HepG2 (cell line): Measurements from ENCODE around the gene YIPF4. TPM values are rescaled to one million over a fixed set of nuclear protein-coding genes. Genes with fewer than 3 reads are reported as not detected.

Source experiments
- ADNP ChIP-seq: sonication (generic); formaldehyde crosslinking; IDR thresholded peaks from 2 replicates; pipeline ENCODE4 v1.4.0; 2020; ENCODE audit warnings: missing genetic modification reagents
- CBFB ChIP-seq: sonication (generic); formaldehyde crosslinking; IDR thresholded peaks from 2 replicates; pipeline ENCODE4 v1.4.0; 2020; ENCODE audit warnings: missing genetic modification reagents
- DNMT3B ChIP-seq: conservative IDR thresholded peaks from 2 replicates; pipeline ENCODE4 v1.6.1; 2016; ENCODE audit warnings: missing biosample characterization, control low read depth
- KLF13 ChIP-seq: sonication (generic); formaldehyde crosslinking; IDR thresholded peaks from 2 replicates; pipeline ENCODE4 v1.4.0; 2020; ENCODE audit warnings: mild to moderate bottlenecking, missing genetic modification reagents
- MIER3 ChIP-seq: IDR thresholded peaks from 2 replicates; pipeline ENCODE4 v1.6.1; 2016; ENCODE audit warnings: missing compliant biosample characterization, borderline replicate concordance
- MTA3 ChIP-seq: sonication (generic); formaldehyde crosslinking; IDR thresholded peaks from 2 replicates; pipeline ENCODE4 v1.4.0; 2020; ENCODE audit warnings: missing genetic modification reagents
- NKX3-1 ChIP-seq: sonication (generic); formaldehyde crosslinking; IDR thresholded peaks from 2 replicates; pipeline ENCODE4 v1.5.0; 2020; ENCODE audit warnings: missing genetic modification reagents
- PITX1 ChIP-seq: sonication (generic); formaldehyde crosslinking; IDR thresholded peaks from 2 replicates; pipeline ENCODE4 v1.5.1; 2020; ENCODE audit warnings: mild to moderate bottlenecking, missing genetic modification reagents
- POGZ ChIP-seq: sonication (generic); formaldehyde crosslinking; IDR thresholded peaks from 2 replicates; pipeline ENCODE4 v1.4.0; 2020; ENCODE audit warnings: mild to moderate bottlenecking, missing genetic modification reagents
- SCMH1 ChIP-seq: sonication (generic); formaldehyde crosslinking; IDR thresholded peaks from 2 replicates; pipeline ENCODE4 v1.9.0; 2021; ENCODE audit warnings: missing genetic modification reagents, mild to moderate bottlenecking, borderline replicate concordance
- SKI ChIP-seq: fragments of 450-650 bp; IDR thresholded peaks from one replicate; pipeline ENCODE4 v1.6.1; 2018; ENCODE audit warnings: mild to moderate bottlenecking; ENCODE audit not compliant: partially characterized antibody
- SRSF1 ChIP-seq: fragments of 200-400 bp; formaldehyde crosslinking; optimal IDR thresholded peaks from 2 replicates; pipeline ENCODE3; 2017; ENCODE audit warnings: mild to moderate bottlenecking, low read depth, low read length, moderate library complexity
- SRSF4 ChIP-seq: fragments of 200-400 bp; formaldehyde crosslinking; IDR thresholded peaks from one replicate; pipeline ENCODE4 v1.6.1; 2018; ENCODE audit warnings: mild to moderate bottlenecking, low read depth, low read length, moderate library complexity; ENCODE audit not compliant: poor library complexity, severe bottlenecking
- THYN1 ChIP-seq: sonication (generic); formaldehyde crosslinking; IDR thresholded peaks from 2 replicates; pipeline ENCODE4 v1.8.1; 2023; ENCODE audit warnings: low read depth, mild to moderate bottlenecking, moderate library complexity, missing genetic modification reagents, borderline replicate concordance
- TP53 ChIP-seq: sonication (generic); formaldehyde crosslinking; conservative IDR thresholded peaks from 2 replicates; pipeline ENCODE4 v1.4.0; 2020; ENCODE audit warnings: missing genetic modification reagents
- ZBTB1 ChIP-seq: sonication (generic); formaldehyde crosslinking; IDR thresholded peaks from 2 replicates; pipeline ENCODE4 v1.4.0; 2020; ENCODE audit warnings: missing genetic modification reagents, borderline replicate concordance
- ZFP37 ChIP-seq: sonication (generic); formaldehyde crosslinking; IDR thresholded peaks from 2 replicates; pipeline ENCODE4 v1.4.0; 2020; ENCODE audit warnings: missing genetic modification reagents, borderline replicate concordance
- ZNF367 ChIP-seq: sonication (generic); formaldehyde crosslinking; IDR thresholded peaks from 2 replicates; pipeline ENCODE4 v1.4.0; 2020; ENCODE audit warnings: missing genetic modification reagents, borderline replicate concordance
- ZNF703 ChIP-seq: sonication (generic); formaldehyde crosslinking; IDR thresholded peaks from 2 replicates; pipeline ENCODE4 v1.5.1; 2020; ENCODE audit warnings: missing genetic modification reagents, mild to moderate bottlenecking, moderate library complexity, borderline replicate concordance
- ZNF780A ChIP-seq: sonication (generic); formaldehyde crosslinking; IDR thresholded peaks from 2 replicates; pipeline ENCODE4 v1.8.0; 2022; ENCODE audit warnings: mild to moderate bottlenecking, missing genetic modification reagents, moderate library complexity
- ZSCAN25 ChIP-seq: sonication (generic); formaldehyde crosslinking; IDR thresholded peaks from 2 replicates; pipeline ENCODE4 v1.8.0; 2022; ENCODE audit warnings: mild to moderate bottlenecking, missing genetic modification reagents
- polyA plus RNA-seq, 8 experiments: library from polyadenylated mRNA; depleted of rRNA in 3 of 8; stranded (reverse) in 7 of 8; unstranded in 1 of 8; fragments of >200 nt; fragmentation: Illumina TruSeq in 4 of 8; extraction: Trizol in 4 of 8; gene quantifications; 2 replicates each; pipeline versions ENCODE4 v1.2.1 to v1.2.3, GENCODE V29; 2011 to 2016; ENCODE audit warnings: low read depth in 4 of 8, missing spikeins in 1 of 8, mixed read lengths in 1 of 8; ENCODE audit not compliant: insufficient read depth in 1 of 8
- total RNA-seq, 5 experiments: library from RNA; depleted of rRNA; stranded (reverse); fragments of >200 nt; fragmentation: Illumina TruSeq; extraction: Trizol; gene quantifications; 2 replicates each; pipeline ENCODE4 v1.2.3, GENCODE V29; 2016; ENCODE audit warnings: low read depth in 1 of 5
- TF ChIP-seq, protein P1 (sequence below): sonication (generic); formaldehyde crosslinking; IDR thresholded peaks from 2 replicates; pipeline ENCODE4 v1.8.0; 2022; ENCODE audit warnings: mild to moderate bottlenecking, missing genetic modification reagents, moderate library complexity
- TF ChIP-seq, protein P2 (sequence below): sonication (generic); formaldehyde crosslinking; IDR thresholded peaks from 2 replicates; pipeline ENCODE4 v1.4.0; 2020; ENCODE audit warnings: missing genetic modification reagents, borderline replicate concordance
- TF ChIP-seq, protein P3 (sequence below): sonication (generic); formaldehyde crosslinking; IDR thresholded peaks from 2 replicates; pipeline ENCODE4 v1.4.0; 2020; ENCODE audit warnings: missing genetic modification reagents, low read depth, mild to moderate bottlenecking, borderline replicate concordance

YIPF4 gene
- total and polyA plus RNA-seq, 2 of the 13 experiments (the other 11 are each of a cell fraction or from before 2014, with no cell fraction given), result 19.0 to 43.9 TPM

DNA sequence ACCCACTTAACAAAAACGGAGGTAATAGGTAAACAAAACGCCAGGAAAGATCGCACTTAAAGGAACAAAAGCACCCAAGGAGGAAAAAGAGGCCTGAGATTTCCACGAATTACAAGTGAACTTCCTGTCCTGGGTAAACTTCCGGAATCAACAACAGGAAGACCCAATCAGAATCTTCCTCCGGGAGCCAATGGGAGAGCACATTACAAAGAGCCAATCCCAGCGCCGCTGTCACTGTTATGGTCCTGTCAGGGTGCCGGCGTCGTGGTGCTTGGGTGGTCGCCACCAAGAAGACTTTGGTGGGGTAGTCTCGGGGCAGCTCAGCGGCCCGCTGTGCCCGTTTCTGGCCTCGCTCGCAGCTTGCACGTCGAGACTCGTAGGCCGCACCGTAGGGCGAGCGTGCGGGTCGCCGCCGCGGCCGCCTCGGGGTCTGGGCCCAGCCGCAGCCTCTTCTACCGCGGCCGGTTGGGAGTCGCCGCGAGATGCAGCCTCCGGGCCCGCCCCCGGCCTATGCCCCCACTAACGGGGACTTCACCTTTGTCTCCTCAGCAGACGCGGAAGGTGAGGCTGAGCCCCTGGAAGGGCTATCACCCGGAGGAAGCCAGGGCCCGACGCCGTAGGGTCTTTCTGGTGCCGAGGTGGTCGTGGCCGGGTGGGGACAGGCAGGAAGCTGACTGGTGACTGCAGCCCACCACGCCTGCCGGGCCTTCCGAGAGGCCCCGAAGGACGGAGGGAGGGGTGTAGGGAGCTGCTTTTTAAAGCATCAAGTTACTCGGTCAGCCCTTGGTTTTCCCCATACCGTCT is at the start of gene YIPF4 (continued):
- TF ChIP-seq ZFP37 (CRISPR knock-in tag) (peak; percentile 70; the same call in 1 of the 2 replicates), ADNP (no peak), THYN1 (CRISPR knock-in tag) (peak; percentile 95; the same call in 1 of the 2 replicates), ZSCAN25 (peak; percentile 79; the same call in 1 of the 2 replicates), ZNF703 (CRISPR knock-in tag) (no peak), SCMH1 (CRISPR knock-in tag) (no peak), CBFB (CRISPR knock-in tag) (peak; percentile 55; the same call in 1 of the 2 replicates), ZNF780A (CRISPR knock-in tag) (no peak), KLF13 (0 out of 2 replicates have a peak, but pooled peaks have one; percentile 91), ZNF367 (CRISPR knock-in tag) (peak; percentile 75; the same call in 1 of the 2 replicates), MTA3 (CRISPR knock-in tag) (no peak), NKX3-1 (CRISPR knock-in tag) (peak; percentile 88), PITX1 (CRISPR knock-in tag) (peak; percentile 55; the same call in 1 of the 2 replicates), ZBTB1 (no peak), POGZ (CRISPR knock-in tag) (peak; percentile 20), SRSF4 (no peak), SKI (peak; percentile 9), MIER3 (CRISPR knock-in tag) (no peak), SRSF1 (no peak), DNMT3B (CRISPR knock-in tag) (peak; percentile 84; the same call in 1 of the 2 replicates), TP53 (CRISPR knock-in tag) (peak; percentile 78; the same call in 1 of the 2 replicates)
- TF ChIP-seq, protein P1, sequence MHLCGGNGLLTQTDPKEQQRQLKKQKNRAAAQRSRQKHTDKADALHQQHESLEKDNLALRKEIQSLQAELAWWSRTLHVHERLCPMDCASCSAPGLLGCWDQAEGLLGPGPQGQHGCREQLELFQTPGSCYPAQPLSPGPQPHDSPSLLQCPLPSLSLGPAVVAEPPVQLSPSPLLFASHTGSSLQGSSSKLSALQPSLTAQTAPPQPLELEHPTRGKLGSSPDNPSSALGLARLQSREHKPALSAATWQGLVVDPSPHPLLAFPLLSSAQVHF, result 0 out of 2 replicates have a peak, but pooled peaks have one; percentile 84
- TF ChIP-seq, protein P2, sequence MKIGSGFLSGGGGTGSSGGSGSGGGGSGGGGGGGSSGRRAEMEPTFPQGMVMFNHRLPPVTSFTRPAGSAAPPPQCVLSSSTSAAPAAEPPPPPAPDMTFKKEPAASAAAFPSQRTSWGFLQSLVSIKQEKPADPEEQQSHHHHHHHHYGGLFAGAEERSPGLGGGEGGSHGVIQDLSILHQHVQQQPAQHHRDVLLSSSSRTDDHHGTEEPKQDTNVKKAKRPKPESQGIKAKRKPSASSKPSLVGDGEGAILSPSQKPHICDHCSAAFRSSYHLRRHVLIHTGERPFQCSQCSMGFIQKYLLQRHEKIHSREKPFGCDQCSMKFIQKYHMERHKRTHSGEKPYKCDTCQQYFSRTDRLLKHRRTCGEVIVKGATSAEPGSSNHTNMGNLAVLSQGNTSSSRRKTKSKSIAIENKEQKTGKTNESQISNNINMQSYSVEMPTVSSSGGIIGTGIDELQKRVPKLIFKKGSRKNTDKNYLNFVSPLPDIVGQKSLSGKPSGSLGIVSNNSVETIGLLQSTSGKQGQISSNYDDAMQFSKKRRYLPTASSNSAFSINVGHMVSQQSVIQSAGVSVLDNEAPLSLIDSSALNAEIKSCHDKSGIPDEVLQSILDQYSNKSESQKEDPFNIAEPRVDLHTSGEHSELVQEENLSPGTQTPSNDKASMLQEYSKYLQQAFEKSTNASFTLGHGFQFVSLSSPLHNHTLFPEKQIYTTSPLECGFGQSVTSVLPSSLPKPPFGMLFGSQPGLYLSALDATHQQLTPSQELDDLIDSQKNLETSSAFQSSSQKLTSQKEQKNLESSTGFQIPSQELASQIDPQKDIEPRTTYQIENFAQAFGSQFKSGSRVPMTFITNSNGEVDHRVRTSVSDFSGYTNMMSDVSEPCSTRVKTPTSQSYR (CRISPR knock-in tag), result no peak; the same call in 1 of the 2 replicates
- TF ChIP-seq, protein P3, sequence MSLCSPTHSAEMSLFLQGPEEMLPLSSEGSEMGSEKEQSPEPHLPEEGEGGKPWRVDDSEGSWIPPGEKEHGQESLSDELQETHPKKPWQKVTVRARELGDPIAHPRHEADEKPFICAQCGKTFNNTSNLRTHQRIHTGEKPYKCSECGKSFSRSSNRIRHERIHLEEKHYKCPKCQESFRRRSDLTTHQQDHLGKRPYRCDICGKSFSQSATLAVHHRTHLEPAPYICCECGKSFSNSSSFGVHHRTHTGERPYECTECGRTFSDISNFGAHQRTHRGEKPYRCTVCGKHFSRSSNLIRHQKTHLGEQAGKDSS, result no peak; the same call in 1 of the 2 replicates
